Nephron (organoid): ENCODE results near the gene FHIP2A.

Experiments used
- H3K27ac Mint-ChIP-seq, 3 experiments: 2 replicates each; pipeline ENCODE4 v1.8.0; 2020; ENCODE audit warnings: mixed read lengths in 3 of 3, mild to moderate bottlenecking in 2 of 3, moderate library complexity in 1 of 3
- H3K27me3 Mint-ChIP-seq: 2 replicates; pipeline ENCODE4 v1.8.0; 2021; ENCODE audit warnings: low read depth, mild to moderate bottlenecking, moderate library complexity, mixed read lengths
- H3K36me3 Mint-ChIP-seq: 2 replicates; pipeline ENCODE4 v1.8.0; 2020; ENCODE audit warnings: low read depth, mixed read lengths
- H3K4me1 Mint-ChIP-seq: 2 replicates; pipeline ENCODE4 v1.8.0; 2020; ENCODE audit warnings: mixed read lengths
- H3K4me3 Mint-ChIP-seq, 3 experiments: 2 replicates each; pipeline ENCODE4 v1.8.0; 2020; ENCODE audit warnings: mild to moderate bottlenecking in 3 of 3, mixed read lengths in 3 of 3, moderate library complexity in 2 of 3
- H3K9me3 Mint-ChIP-seq: 2 replicates; pipeline ENCODE4 v1.8.0; 2020; ENCODE audit warnings: mixed read lengths
- TF ChIP-seq, protein P1 (sequence below), 3 experiments: fragments of 200-600 bp; sonication (generic); IDR thresholded peaks; one replicate each; pipeline ENCODE4 v1.5.0; 2021; ENCODE audit warnings: antibody characterized with exemption in 3 of 3; ENCODE audit not compliant: unreplicated experiment in 3 of 3

The FHIP2A gene

GRCh38 chr10:114795039-114795438 is 26.5 kb upstream of the FHIP2A start:
- H3K4me1 Mint-ChIP-seq = no peaks in the 10 kb centered on the region
- no peak overlapping the region for H3K4me3 Mint-ChIP-seq
- TF ChIP-seq, protein P1, sequence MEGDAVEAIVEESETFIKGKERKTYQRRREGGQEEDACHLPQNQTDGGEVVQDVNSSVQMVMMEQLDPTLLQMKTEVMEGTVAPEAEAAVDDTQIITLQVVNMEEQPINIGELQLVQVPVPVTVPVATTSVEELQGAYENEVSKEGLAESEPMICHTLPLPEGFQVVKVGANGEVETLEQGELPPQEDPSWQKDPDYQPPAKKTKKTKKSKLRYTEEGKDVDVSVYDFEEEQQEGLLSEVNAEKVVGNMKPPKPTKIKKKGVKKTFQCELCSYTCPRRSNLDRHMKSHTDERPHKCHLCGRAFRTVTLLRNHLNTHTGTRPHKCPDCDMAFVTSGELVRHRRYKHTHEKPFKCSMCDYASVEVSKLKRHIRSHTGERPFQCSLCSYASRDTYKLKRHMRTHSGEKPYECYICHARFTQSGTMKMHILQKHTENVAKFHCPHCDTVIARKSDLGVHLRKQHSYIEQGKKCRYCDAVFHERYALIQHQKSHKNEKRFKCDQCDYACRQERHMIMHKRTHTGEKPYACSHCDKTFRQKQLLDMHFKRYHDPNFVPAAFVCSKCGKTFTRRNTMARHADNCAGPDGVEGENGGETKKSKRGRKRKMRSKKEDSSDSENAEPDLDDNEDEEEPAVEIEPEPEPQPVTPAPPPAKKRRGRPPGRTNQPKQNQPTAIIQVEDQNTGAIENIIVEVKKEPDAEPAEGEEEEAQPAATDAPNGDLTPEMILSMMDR (IDR thresholded peaks at IDR 0.05; ENCODE audit: unreplicated experiment in 3 of 3) = no peak
- peaks cover 2% of the 10 kb centered on the region for H3K9me3 Mint-ChIP-seq
- H3K27ac Mint-ChIP-seq = no peak overlapping the region
- H3K27me3 Mint-ChIP-seq = no peaks in the 10 kb centered on the region
- H3K36me3 Mint-ChIP-seq = no peaks in the 10 kb centered on the region

- TF ChIP-seq, protein P1 (IDR thresholded peaks at IDR 0.05; ENCODE audit: unreplicated experiment in 3 of 3) = no peak
- Mint-ChIP-seq H3K27me3 (peaks cover 4% of the 10 kb centered on the region), H3K36me3 (no peaks in the 10 kb centered on the region), H3K9me3 (no peaks in the 10 kb centered on the region), H3K27ac (no peak overlapping the region), H3K4me3 (no peak overlapping the region), H3K4me1 (no peaks in the 10 kb centered on the region)
These were observed 21.2 kb upstream of the FHIP2A start for GRCh38 chr10:114800361-114800760.

DNA sequence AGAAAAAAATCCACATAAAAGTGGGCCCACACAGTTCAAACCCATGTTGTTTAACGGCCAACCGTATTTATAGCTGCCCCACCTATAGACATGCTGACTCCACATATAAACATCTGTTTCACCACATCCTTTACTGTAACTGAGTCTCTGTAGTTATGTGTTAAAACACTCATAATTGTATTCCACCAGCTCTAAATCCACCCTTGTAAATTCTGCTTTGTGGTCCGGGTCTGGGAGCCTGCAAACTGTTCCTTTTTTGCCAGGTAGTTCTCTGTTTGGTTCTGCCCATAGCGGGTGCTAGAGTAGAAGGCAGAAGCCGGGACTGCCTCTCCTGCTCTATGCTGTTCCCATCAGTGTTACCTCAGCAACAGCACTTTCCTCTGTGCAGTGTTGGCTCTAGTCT is 20.2 kb upstream of the FHIP2A start:
- H3K27ac Mint-ChIP-seq = no peak overlapping the region
- TF ChIP-seq, protein P1 (IDR thresholded peaks at IDR 0.05; ENCODE audit: unreplicated experiment in 3 of 3) = no peak
- no peaks in the 10 kb centered on the region for H3K9me3 Mint-ChIP-seq
- peaks cover 4% of the 10 kb centered on the region for H3K27me3 Mint-ChIP-seq
- H3K4me1 Mint-ChIP-seq = no peaks in the 10 kb centered on the region
- H3K36me3 Mint-ChIP-seq = no peaks in the 10 kb centered on the region
- no peak overlapping the region for H3K4me3 Mint-ChIP-seq

GRCh38 chr10:114802177-114802576 is 19.4 kb upstream of the FHIP2A start:
- TF ChIP-seq, protein P1 (IDR thresholded peaks at IDR 0.05; ENCODE audit: unreplicated experiment in 3 of 3) = no peak
- Mint-ChIP-seq H3K36me3 (no peaks in the 10 kb centered on the region), H3K27me3 (peaks cover 4% of the 10 kb centered on the region)

GRCh38 chr10:114806562-114807391 is 14.8 kb upstream of the FHIP2A start:
- Mint-ChIP-seq H3K27ac (no peak overlapping the region), H3K4me3 (no peak overlapping the region), H3K4me1 (no peaks in the 10 kb centered on the region), H3K27me3 (peaks cover 4% of the 10 kb centered on the region), H3K36me3 (no peaks in the 10 kb centered on the region), H3K9me3 (peaks cover 5% of the 10 kb centered on the region)
- TF ChIP-seq, protein P1 (IDR thresholded peaks at IDR 0.05; ENCODE audit: unreplicated experiment in 3 of 3) = no peak

More at GRCh38 chr10:114802177-114802576, 19.4 kb upstream of the FHIP2A start:
- H3K4me1 Mint-ChIP-seq = no peaks in the 10 kb centered on the region
- H3K9me3 Mint-ChIP-seq = no peaks in the 10 kb centered on the region
- H3K27ac Mint-ChIP-seq = no peak overlapping the region
- no peak overlapping the region for H3K4me3 Mint-ChIP-seq

- no peak overlapping the region for H3K4me3 Mint-ChIP-seq
- H3K27ac Mint-ChIP-seq = no peak overlapping the region
- H3K9me3 Mint-ChIP-seq = peaks cover 5% of the 10 kb centered on the region
- TF ChIP-seq, protein P1 (IDR thresholded peaks at IDR 0.05; ENCODE audit: unreplicated experiment in 3 of 3) = no peak
- H3K4me1 Mint-ChIP-seq = no peaks in the 10 kb centered on the region
- H3K27me3 Mint-ChIP-seq = no peaks in the 10 kb centered on the region
- H3K36me3 Mint-ChIP-seq = no peaks in the 10 kb centered on the region
These were observed 12.6 kb upstream of the FHIP2A start for GRCh38 chr10:114808982-114809381.
